Superior temporal gyrus (tissue), 1 donor: ENCODE results near the gene HOXA1.
"Not testable (repeated sequence)": the region's sequence is repeated elsewhere in the genome, so short reads cannot be mapped to it uniquely, and the experiment has no call there.

Experiments
- DNase-seq: peaks from one replicate; pipeline ENCODE4 v3.0.0-alpha.2; 2016; ENCODE audit errors: extremely low spot score

Gene HOXA1

DNA sequence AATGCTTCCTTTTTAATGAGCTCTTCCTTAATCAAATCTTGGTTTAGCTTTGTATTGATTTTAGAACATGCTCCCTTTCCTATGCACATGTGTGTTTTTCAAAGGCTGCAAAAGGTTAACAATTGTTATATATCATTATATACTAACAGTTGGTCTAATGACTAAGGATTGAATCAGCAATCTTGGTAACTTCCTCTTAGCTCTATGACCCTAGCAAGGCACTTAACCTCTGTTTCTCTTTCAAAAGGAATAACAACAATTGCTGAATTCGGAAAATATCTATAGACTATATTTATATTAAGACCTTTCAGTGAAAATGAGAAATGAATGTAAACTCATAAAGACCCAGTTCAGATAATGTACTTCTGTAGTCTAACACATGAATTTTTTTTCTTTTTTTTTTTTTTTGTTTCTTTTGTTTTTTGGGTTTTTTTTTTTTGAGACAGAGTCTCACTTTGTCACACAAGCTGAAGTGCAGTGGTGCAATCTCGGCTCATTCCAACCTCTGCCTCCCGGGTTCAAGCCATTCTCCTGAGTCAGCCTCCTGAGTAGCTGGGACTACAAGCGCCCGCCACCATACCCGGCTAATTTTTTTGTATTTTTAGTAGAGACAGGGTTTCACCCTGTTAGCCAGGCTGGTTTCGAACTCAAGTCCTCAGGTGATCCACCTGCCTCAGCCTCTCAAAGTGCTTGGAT, 48.8 kb downstream of the HOXA1 start:
- no peak for DNase-seq

- DNase-seq = not testable (repeated sequence)
Measured at GRCh38 chr7:27045972-27046371, 49.8 kb downstream of the HOXA1 start.

GRCh38 chr7:27045066-27045465, 50.7 kb downstream of the HOXA1 start:
- DNase-seq = not testable (repeated sequence)
